IPS-NIHi7 (cell line): ENCODE measurements around the gene LARP4B.

Source experiments
- DNase-seq: peaks from one replicate; pipeline ENCODE4 v3.0.0; 2012; ENCODE audit warnings: mixed read lengths; ENCODE audit errors: extremely low spot score

Gene LARP4B

GRCh38 chr10:787933-788651 is 143.4 kb downstream of the LARP4B start:
- peak; percentile 5 for DNase-seq

GRCh38 chr10:786633-787474 is 144.7 kb downstream of the LARP4B start:
- peak; percentile 6 for DNase-seq

- peak; percentile 6 for DNase-seq
Observed at GRCh38 chr10:785861-786214, 145.7 kb downstream of the LARP4B start.

- DNase-seq = no peak
Observed at GRCh38 chr10:785089-785860, 146.2 kb downstream of the LARP4B start.

- peak; percentile 66 for DNase-seq
Observed at GRCh38 chr10:784403-785088, 147.0 kb downstream of the LARP4B start.

- peak; percentile 7 for DNase-seq
Observed at GRCh38 chr10:782751-783648, 148.5 kb downstream of the LARP4B start.

- DNase-seq = no peak
Observed at GRCh38 chr10:780536-781524, 150.7 kb downstream of the LARP4B start.

- DNase-seq = peak; percentile 35
Observed at GRCh38 chr10:778626-779330, 152.7 kb downstream of the LARP4B start.

- no peak for DNase-seq
Observed at GRCh38 chr10:777913-778479, 153.5 kb downstream of the LARP4B start.

- DNase-seq = no peak
Observed at GRCh38 chr10:776772-777171, 154.7 kb downstream of the LARP4B start.

GRCh38 chr10:775245-776075 is 156.0 kb downstream of the LARP4B start:
- no peak for DNase-seq

- no peak for DNase-seq
Observed at GRCh38 chr10:774661-775244, 156.8 kb downstream of the LARP4B start.

GRCh38 chr10:774223-774622 is 157.3 kb downstream of the LARP4B start:
- DNase-seq = no peak

GRCh38 chr10:773562-774161 is 157.8 kb downstream of the LARP4B start:
- no peak for DNase-seq

- DNase-seq = no peak
Observed at GRCh38 chr10:772227-772637, 159.3 kb downstream of the LARP4B start.

GRCh38 chr10:771647-772046 is 159.9 kb downstream of the LARP4B start:
- no peak for DNase-seq

GRCh38 chr10:770975-771374 is 160.5 kb downstream of the LARP4B start:
- DNase-seq = no peak
